ENCODE data around the gene MAML3.

MAML3 gene

GRCh38 chr4:140153718-140154571, at the start of gene MAML3:
TSS of gene MAML3 (minus strand) at chr4:140154184. CDS start at chr4:140153327, 857 bp downstream.
- in situ Hi-C loops (cut with MboI; ENCODE audit: low sequenced_read_pairs), result no loop called here

GRCh38 chr4:140198942-140199341, 45.0 kb upstream of the MAML3 start:
- in situ Hi-C loops (cut with MboI; ENCODE audit: low sequenced_read_pairs), result no loop called here

- in situ Hi-C loops (cut with MboI; ENCODE audit: low sequenced_read_pairs), result no loop called here
These were observed 41.8 kb upstream of the MAML3 start for GRCh38 chr4:140195806-140196205.

GRCh38 chr4:140189805-140190204, 35.8 kb upstream of the MAML3 start:
- in situ Hi-C loops (cut with MboI; ENCODE audit: low sequenced_read_pairs), result no loop called here

GRCh38 chr4:140188975-140189374, 35.0 kb upstream of the MAML3 start:
- in situ Hi-C loops (cut with MboI; ENCODE audit: low sequenced_read_pairs), result no loop called here

GRCh38 chr4:140187316-140187695, 33.3 kb upstream of the MAML3 start:
- in situ Hi-C loops (cut with MboI; ENCODE audit: low sequenced_read_pairs), result no loop called here

GRCh38 chr4:140186651-140187315, 32.8 kb upstream of the MAML3 start:
- in situ Hi-C loops (cut with MboI; ENCODE audit: low sequenced_read_pairs), result no loop called here

- in situ Hi-C loops (cut with MboI; ENCODE audit: low sequenced_read_pairs), result no loop called here
These were observed 32.1 kb upstream of the MAML3 start for GRCh38 chr4:140186082-140186438.

- in situ Hi-C loops (cut with MboI; ENCODE audit: low sequenced_read_pairs), result no loop called here
These were observed 31.6 kb upstream of the MAML3 start for GRCh38 chr4:140185412-140186081.

- in situ Hi-C loops (cut with MboI; ENCODE audit: low sequenced_read_pairs), result no loop called here
These were observed 29.3 kb upstream of the MAML3 start for GRCh38 chr4:140183270-140183669.

GRCh38 chr4:140180577-140180976, 26.6 kb upstream of the MAML3 start:
- in situ Hi-C loops (cut with MboI; ENCODE audit: low sequenced_read_pairs), result no loop called here

- in situ Hi-C loops (cut with MboI; ENCODE audit: low sequenced_read_pairs), result no loop called here
These were observed 22.8 kb upstream of the MAML3 start for GRCh38 chr4:140176735-140177134.

- in situ Hi-C loops (cut with MboI; ENCODE audit: low sequenced_read_pairs), result no loop called here
These were observed 20.6 kb upstream of the MAML3 start for GRCh38 chr4:140174543-140174942.

- in situ Hi-C loops (cut with MboI; ENCODE audit: low sequenced_read_pairs), result no loop called here
These were observed 19.0 kb upstream of the MAML3 start for GRCh38 chr4:140172960-140173359.

- in situ Hi-C loops (cut with MboI; ENCODE audit: low sequenced_read_pairs), result no loop called here
These were observed 16.3 kb upstream of the MAML3 start for GRCh38 chr4:140170299-140170698.

GRCh38 chr4:140168936-140169335, 15.0 kb upstream of the MAML3 start:
- in situ Hi-C loops (cut with MboI; ENCODE audit: low sequenced_read_pairs), result no loop called here

GRCh38 chr4:140168474-140168873, 14.5 kb upstream of the MAML3 start:
- in situ Hi-C loops (cut with MboI; ENCODE audit: low sequenced_read_pairs), result no loop called here

GRCh38 chr4:140163029-140163810, 9.2 kb upstream of the MAML3 start:
- in situ Hi-C loops (cut with MboI; ENCODE audit: low sequenced_read_pairs), result no loop called here

GRCh38 chr4:140162596-140162995, 8.6 kb upstream of the MAML3 start:
- in situ Hi-C loops (cut with MboI; ENCODE audit: low sequenced_read_pairs), result no loop called here

GRCh38 chr4:140158365-140159030, 4.5 kb upstream of the MAML3 start:
- in situ Hi-C loops (cut with MboI; ENCODE audit: low sequenced_read_pairs), result loop anchor here (5.0 kb wide), 1 partner anchor 79 kb away; no protein-coding TSS in a partner anchor
